Measurements from ENCODE around the gene BACE2. TPM values are rescaled to one million over a fixed set of nuclear protein-coding genes. Genes with fewer than 3 reads are reported as not detected.

The BACE2 gene
- total RNA-seq, 4 donors from 2014 or later: 31.9 to 63.4 (median 50.0) TPM

GRCh38 chr21:41277846-41278245 is 109.9 kb downstream of the BACE2 start:
- 56 to 64% methylated on average over 4 of the region's 4 CpGs for WGBS, 2 donors (ENCODE audit: low coverage in 1 of 2)
- no peak for TF ChIP-seq POLR2A (IDR thresholded peaks at IDR 0.05)
- no peak for TF ChIP-seq POLR2AphosphoS5 (IDR thresholded peaks at IDR 0.05)
- TF ChIP-seq EP300 (IDR thresholded peaks at IDR 0.05): no peak
- no peak for TF ChIP-seq CTCF (IDR thresholded peaks at IDR 0.05)
- H3K4me1 ChIP-seq: peaks cover 0 to 7% (median 0%) of the 10 kb centered on the region in 3 donors
- H3K27ac ChIP-seq: no peak overlapping the region
- no peaks in the 10 kb centered on the region for H3K9me3 ChIP-seq
- H3K27me3 ChIP-seq: no peaks in the 10 kb centered on the region
- no peak overlapping the region for H3K4me3 ChIP-seq
- peaks cover 0 to 31% of the 10 kb centered on the region in 2 donors for H3K36me3 ChIP-seq
- ATAC-seq: no peak

DNA sequence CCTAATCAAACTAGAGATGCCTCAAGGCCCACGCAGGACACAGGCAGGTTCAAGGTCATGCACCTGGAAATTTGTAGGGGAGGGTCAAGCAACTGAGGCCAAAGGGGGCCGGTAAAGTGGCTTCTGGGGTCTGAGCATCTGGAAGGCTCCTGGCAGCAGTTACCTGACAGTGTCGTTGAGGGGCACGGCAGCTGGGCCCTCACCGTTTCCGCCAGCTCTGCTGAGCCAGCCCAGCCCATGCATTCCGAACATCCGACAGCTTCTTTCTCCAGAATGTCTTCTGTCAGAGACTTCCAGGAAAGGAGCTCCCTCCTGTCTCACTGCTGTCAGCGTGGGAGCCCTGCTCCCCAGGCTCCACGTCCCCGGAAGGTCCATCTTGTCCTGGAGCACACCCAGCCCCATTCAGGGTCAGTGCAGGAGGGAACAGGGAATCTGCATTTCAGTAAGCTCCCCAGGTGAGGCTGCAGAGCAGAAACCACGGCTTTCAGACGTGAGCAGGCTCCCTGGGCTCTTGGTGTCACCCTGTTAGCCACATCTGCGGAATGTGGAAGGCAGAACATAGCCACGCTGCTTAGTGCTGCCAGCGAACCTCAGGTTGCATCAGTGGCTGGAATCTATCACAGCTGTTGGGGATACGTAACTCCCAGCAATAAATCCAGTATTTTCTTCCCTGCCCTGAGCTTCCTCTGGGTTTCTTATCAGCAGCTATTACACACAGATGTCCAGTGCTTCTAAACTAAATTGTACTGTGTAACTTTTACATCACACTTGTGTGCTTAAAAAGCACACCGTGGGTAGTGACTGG is 112.4 kb downstream of the BACE2 start:
- TF ChIP-seq CTCF (IDR thresholded peaks at IDR 0.05) (no peak), POLR2AphosphoS5 (IDR thresholded peaks at IDR 0.05) (no peak), POLR2A (IDR thresholded peaks at IDR 0.05) (no peak), EP300 (IDR thresholded peaks at IDR 0.05) (no peak)
- Histone ChIP-seq H3K27ac (no peak overlapping the region), H3K4me1 (peaks cover 0 to 7% (median 0%) of the 10 kb centered on the region in 3 donors), H3K4me3 (no peak overlapping the region), H3K36me3 (peaks cover 0 to 22% of the 10 kb centered on the region in 2 donors), H3K9me3 (no peaks in the 10 kb centered on the region), H3K27me3 (no peaks in the 10 kb centered on the region)
- WGBS, 2 donors (ENCODE audit: low coverage in 1 of 2): 38 to 71% methylated on average over 7 to 15 of the region's 18 CpGs
- peak; percentile 67 for ATAC-seq

GRCh38 chr21:41282412-41282811 is 114.5 kb downstream of the BACE2 start:
- 17 to 56% methylated on average over 1 to 2 of the region's 3 CpGs for WGBS, 2 donors (ENCODE audit: low coverage in 1 of 2)

GRCh38 chr21:41283211-41283818 is 115.4 kb downstream of the BACE2 start:
- Histone ChIP-seq H3K9me3 (no peaks in the 10 kb centered on the region), H3K27ac (no peak overlapping the region), H3K36me3 (no peaks in the 10 kb centered on the region), H3K4me3 (no peak overlapping the region), H3K27me3 (peaks cover 1% of the 10 kb centered on the region), H3K4me1 (peaks cover 0 to 7% (median 0%) of the 10 kb centered on the region in 3 donors)
- TF ChIP-seq EP300 (IDR thresholded peaks at IDR 0.05) (no peak), POLR2A (IDR thresholded peaks at IDR 0.05) (no peak), CTCF (IDR thresholded peaks at IDR 0.05) (peak; percentile 41 to 79 (median 71)), POLR2AphosphoS5 (IDR thresholded peaks at IDR 0.05) (no peak)
- peak; percentile 92 for ATAC-seq
- 10 to 17% methylated on average over 8 of the region's 8 CpGs for WGBS, 2 donors (ENCODE audit: low coverage in 1 of 2)

More at GRCh38 chr21:41282412-41282811, 114.5 kb downstream of the BACE2 start:
- TF ChIP-seq POLR2A (IDR thresholded peaks at IDR 0.05) (no peak), EP300 (IDR thresholded peaks at IDR 0.05) (no peak)
- Histone ChIP-seq H3K27me3 (no peaks in the 10 kb centered on the region), H3K36me3 (peaks cover 0 to under 1% of the 10 kb centered on the region in 2 donors), H3K4me3 (no peak overlapping the region), H3K9me3 (no peaks in the 10 kb centered on the region), H3K4me1 (peaks cover 0 to 7% (median 0%) of the 10 kb centered on the region in 3 donors), H3K27ac (no peak overlapping the region)
- no peak for ATAC-seq

DNA sequence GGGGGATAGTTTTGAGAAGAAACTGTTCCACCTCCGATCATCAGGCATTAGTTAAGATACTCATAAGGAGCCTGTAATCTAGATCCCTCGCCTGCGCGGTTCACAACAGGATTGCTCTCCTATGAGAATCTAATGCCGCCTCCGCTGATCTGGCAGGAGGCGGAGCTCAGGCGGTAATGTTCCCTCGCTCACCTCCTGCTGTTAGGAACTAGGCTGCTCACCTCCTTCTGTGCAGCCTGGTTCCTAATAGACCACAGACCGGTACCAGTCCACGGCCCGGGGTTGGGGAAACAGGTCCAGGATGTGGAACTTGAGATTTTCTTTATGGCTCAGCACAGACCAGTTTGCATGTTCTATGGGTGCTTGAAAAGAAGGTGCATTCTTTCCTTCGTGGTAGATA is 121.5 kb downstream of the BACE2 start:
- no peak for ATAC-seq
- Histone ChIP-seq H3K9me3 (no peaks in the 10 kb centered on the region), H3K27me3 (peaks cover 57% of the 10 kb centered on the region), H3K4me1 (no peaks in the 10 kb centered on the region), H3K27ac (no peak overlapping the region), H3K36me3 (no peaks in the 10 kb centered on the region), H3K4me3 (no peak overlapping the region)
- 61 to 84% methylated on average over 4 to 10 of the region's 13 CpGs for WGBS, 2 donors (ENCODE audit: low coverage in 1 of 2)
- TF ChIP-seq EP300 (IDR thresholded peaks at IDR 0.05) (no peak), POLR2A (IDR thresholded peaks at IDR 0.05) (no peak), CTCF (IDR thresholded peaks at IDR 0.05) (no peak), POLR2AphosphoS5 (IDR thresholded peaks at IDR 0.05) (no peak)
